Esophagus squamous epithelium (tissue), 5 donors: ENCODE measurements around the gene SYT3. TPM values are rescaled to one million over a fixed set of nuclear protein-coding genes. Genes with fewer than 3 reads are reported as not detected.

Source experiments
- DNase-seq: peaks from one replicate; lab custom pipeline; 2025; lab: John Stamatoyannopoulos, UW
- H3K27ac ChIP-seq, 4 donors: fragments of 200-600 bp; sonication (generic); one replicate each; pipeline ENCODE4 v1.5.1; 2016 to 2019; ENCODE audit warnings: mild to moderate bottlenecking in 1 of 4
- H3K27me3 ChIP-seq, 4 donors: fragments of 200-600 bp; sonication (generic); 1 replicate in 3 of 4; 2 replicates in 1 of 4; pipeline versions ENCODE4 v1.5.1 to v1.6.0; 2017 to 2021; ENCODE audit warnings: antibody characterized with exemption in 1 of 4
- H3K36me3 ChIP-seq, 3 donors: fragments of 200-600 bp; sonication (generic); one replicate each; pipeline ENCODE4 v1.5.1; 2016 to 2019
- H3K4me1 ChIP-seq, 3 donors: fragments of 200-600 bp; sonication (generic); one replicate each; pipeline ENCODE4 v1.5.1; 2017 to 2019
- H3K4me3 ChIP-seq, 4 donors: fragments of 200-600 bp; sonication (generic); 1 replicate in 3 of 4; 2 replicates in 1 of 4; pipeline ENCODE4 v1.5.1; 2016 to 2019; ENCODE audit warnings: mild to moderate bottlenecking in 2 of 4, moderate library complexity in 1 of 4
- H3K9me3 ChIP-seq, 3 donors: fragments of 200-600 bp; sonication (generic); one replicate each; pipeline ENCODE4 v1.5.1; 2016 to 2019
- POLR2A ChIP-seq, 4 donors: fragments of 450-650 bp; IDR thresholded peaks; one replicate each; pipeline ENCODE4 v1.6.1; 2017; ENCODE audit warnings: antibody characterized with exemption in 4 of 4, mild to moderate bottlenecking in 4 of 4, moderate library complexity in 3 of 4
- WGBS, 2 donors: methylation state at CpG; one replicate each; pipeline ENCODE4 v1.1.5; 2018; 5-methylcytosine and 5-hydroxymethylcytosine counted together
- intact Hi-C: fragments of 100-400 bp; cut with DNase I; formaldehyde crosslinking; loops from one replicate; pipeline ENCODE4 v1.15.0; 2022
- total RNA-seq, 4 donors: library from RNA; depleted of rRNA; stranded (reverse); fragments of >200 nt; gene quantifications; one replicate each; pipeline ENCODE4 v1.1.0, GENCODE V29; 2016
- TF ChIP-seq, protein P1 (sequence below), 6 experiments: fragments of 450-650 bp in 4 of 6; fragments of 200-600 bp in 2 of 6; sonication (generic) in 2 of 6; IDR thresholded peaks; one replicate each; pipeline ENCODE4 v1.5.1; 2016 to 2019; ENCODE audit warnings: antibody characterized with exemption in 6 of 6, mild to moderate bottlenecking in 4 of 6, moderate library complexity in 4 of 6
- donor health status: DM: yes; HTN: yes; CAD: no.

Gene SYT3
- total RNA-seq, 4 donors from 2014 or later: 0.53 to 2.2 TPM; not detected in 2

DNA sequence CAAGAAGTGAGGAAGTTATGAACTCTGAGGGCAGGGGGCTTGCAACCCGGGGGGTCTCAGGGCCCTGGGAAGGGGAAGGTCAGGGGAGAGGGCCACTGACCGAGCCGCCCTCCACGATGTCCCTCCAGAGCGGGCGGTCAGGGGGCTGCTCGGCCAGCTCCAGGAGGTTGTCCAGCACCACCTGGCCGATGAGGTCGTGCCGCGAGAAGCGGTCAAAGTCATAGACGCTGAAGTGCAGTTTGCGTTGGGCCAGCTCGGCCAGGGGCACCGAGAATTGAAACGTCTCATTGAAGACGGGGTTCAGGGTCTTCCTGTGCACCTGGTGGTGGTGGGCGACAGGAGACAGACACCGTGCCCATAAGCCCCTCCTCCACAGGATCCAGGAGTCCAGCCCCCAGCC is 10.5 kb downstream of the SYT3 start:
- no peak for DNase-seq
- H3K36me3 ChIP-seq: no peaks in the 10 kb centered on the region
- 57 to 82% methylated on average over 4 of the region's 20 CpGs for WGBS, 2 donors
- H3K27ac ChIP-seq: no peak overlapping the region
- peaks cover 0 to 11% (median 0%) of the 10 kb centered on the region in 3 donors for H3K9me3 ChIP-seq
- H3K4me1 ChIP-seq: no peaks in the 10 kb centered on the region
- peaks cover 0 to 43% (median 0%) of the 10 kb centered on the region in 4 donors for H3K27me3 ChIP-seq
- TF ChIP-seq, protein P1, sequence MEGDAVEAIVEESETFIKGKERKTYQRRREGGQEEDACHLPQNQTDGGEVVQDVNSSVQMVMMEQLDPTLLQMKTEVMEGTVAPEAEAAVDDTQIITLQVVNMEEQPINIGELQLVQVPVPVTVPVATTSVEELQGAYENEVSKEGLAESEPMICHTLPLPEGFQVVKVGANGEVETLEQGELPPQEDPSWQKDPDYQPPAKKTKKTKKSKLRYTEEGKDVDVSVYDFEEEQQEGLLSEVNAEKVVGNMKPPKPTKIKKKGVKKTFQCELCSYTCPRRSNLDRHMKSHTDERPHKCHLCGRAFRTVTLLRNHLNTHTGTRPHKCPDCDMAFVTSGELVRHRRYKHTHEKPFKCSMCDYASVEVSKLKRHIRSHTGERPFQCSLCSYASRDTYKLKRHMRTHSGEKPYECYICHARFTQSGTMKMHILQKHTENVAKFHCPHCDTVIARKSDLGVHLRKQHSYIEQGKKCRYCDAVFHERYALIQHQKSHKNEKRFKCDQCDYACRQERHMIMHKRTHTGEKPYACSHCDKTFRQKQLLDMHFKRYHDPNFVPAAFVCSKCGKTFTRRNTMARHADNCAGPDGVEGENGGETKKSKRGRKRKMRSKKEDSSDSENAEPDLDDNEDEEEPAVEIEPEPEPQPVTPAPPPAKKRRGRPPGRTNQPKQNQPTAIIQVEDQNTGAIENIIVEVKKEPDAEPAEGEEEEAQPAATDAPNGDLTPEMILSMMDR (IDR thresholded peaks at IDR 0.05): no peak
- TF ChIP-seq POLR2A (IDR thresholded peaks at IDR 0.05): no peak
- no peak overlapping the region for H3K4me3 ChIP-seq
- intact Hi-C loops: no loop called here

DNA sequence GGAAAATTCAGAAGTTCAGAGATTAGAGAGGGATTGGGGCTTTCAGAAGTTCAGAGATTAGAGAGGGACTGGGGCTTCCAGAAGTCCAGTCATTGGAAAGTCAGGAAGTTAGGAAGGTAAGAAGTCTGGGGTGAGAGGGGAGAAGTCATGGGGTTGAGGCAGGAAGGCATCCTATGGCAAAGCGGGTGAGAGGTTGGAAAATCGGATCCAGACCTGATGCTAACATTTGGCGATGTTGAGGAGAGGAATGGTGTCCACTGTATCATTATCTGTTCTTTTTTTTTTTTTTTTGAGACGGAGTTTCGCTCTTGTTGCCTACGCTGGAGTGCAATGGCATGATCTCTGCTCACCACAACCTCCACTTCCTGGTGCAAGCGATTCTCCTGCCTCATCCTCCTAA is 11.1 kb downstream of the SYT3 start:
- Histone ChIP-seq H3K9me3 (peaks cover 0 to 5% (median 0%) of the 10 kb centered on the region in 3 donors), H3K36me3 (no peaks in the 10 kb centered on the region), H3K4me1 (no peaks in the 10 kb centered on the region), H3K27ac (no peak overlapping the region), H3K27me3 (peaks cover 0 to 43% (median 0%) of the 10 kb centered on the region in 4 donors), H3K4me3 (no peak overlapping the region)
- TF ChIP-seq, protein P1 (IDR thresholded peaks at IDR 0.05): no peak
- TF ChIP-seq POLR2A (IDR thresholded peaks at IDR 0.05): no peak
- intact Hi-C loops: no loop called here
- 85 to 90% methylated on average over 5 to 7 of the region's 7 CpGs for WGBS, 2 donors
- no peak for DNase-seq

DNA sequence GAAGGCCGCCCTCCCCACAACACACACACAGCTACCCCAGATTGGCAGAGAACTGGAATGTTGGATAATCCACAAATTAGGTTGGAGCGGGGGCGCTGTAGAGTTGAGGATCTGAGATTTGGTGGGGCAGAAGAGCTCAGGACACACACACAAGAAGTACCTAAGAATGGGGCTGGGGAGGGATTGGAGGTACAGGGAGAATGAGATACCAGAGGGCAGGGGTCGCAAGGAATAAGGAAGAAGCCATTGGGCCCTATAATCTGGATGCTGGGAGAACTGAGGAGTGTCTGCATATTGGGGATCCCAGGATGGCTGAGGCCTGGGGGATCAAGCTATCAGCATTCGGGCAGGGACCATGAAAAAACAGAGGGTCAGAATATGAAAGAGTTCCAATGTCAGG is 11.5 kb downstream of the SYT3 start:
- Histone ChIP-seq H3K27me3 (peaks cover 0 to 43% (median 0%) of the 10 kb centered on the region in 4 donors), H3K4me1 (no peaks in the 10 kb centered on the region), H3K27ac (no peak overlapping the region), H3K36me3 (no peaks in the 10 kb centered on the region), H3K9me3 (peaks cover 0 to under 1% (median 0%) of the 10 kb centered on the region in 3 donors), H3K4me3 (no peak overlapping the region)
- WGBS, 2 donors: 85% methylated on average over 5 of the region's 5 CpGs
- intact Hi-C loops: no loop called here
- TF ChIP-seq, protein P1 (IDR thresholded peaks at IDR 0.05): no peak
- TF ChIP-seq POLR2A (IDR thresholded peaks at IDR 0.05): no peak
- DNase-seq: no peak

DNA sequence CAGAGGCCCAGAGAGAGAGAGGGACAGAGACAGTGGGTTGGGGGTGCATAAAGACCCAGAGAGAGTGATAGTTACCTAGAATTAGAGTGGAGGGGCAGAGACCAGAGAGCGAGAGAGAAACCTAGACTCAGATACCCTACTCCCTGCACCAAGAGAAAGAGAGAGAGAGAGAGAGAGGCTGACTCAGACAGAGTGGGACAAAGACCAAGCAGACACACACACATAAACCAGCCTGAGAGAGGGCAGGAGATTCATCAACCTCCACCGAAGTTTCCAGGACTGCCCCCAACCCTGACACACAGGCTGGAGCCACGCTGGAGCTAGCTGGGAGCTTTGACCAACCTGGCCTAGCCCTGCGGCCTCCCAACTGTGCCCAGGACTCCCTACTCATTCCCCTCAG is 12.9 kb downstream of the SYT3 start:
- intact Hi-C loops: no loop called here
- Histone ChIP-seq H3K4me3 (no peak overlapping the region), H3K9me3 (no peaks in the 10 kb centered on the region), H3K36me3 (no peaks in the 10 kb centered on the region), H3K27me3 (peaks cover 0 to 33% (median 0%) of the 10 kb centered on the region in 4 donors), H3K27ac (no peak overlapping the region), H3K4me1 (no peaks in the 10 kb centered on the region)
- TF ChIP-seq POLR2A (IDR thresholded peaks at IDR 0.05): no peak
- TF ChIP-seq, protein P1 (IDR thresholded peaks at IDR 0.05): no peak
- WGBS, 2 donors: 57 to 59% methylated on average over 4 of the region's 4 CpGs
- DNase-seq: no peak

DNA sequence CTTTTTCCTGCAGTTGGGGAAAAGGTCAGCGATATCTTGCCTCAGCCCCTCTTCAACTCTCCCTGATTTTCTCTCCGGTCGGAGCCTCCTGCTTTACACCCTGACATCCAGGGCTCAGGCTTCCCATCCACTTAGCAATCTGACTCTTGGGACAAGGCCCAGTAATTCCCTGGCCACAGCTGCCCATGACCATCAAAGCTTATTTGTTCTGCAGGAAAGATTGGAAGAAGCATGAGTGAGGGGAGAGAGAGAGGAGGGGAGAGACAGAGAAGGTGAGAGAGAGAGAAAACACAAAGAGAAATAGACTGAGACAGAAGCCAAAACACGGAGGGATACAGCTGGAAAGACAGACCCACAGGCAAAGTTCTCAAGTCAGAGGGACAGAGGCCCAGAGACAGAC is 13.7 kb downstream of the SYT3 start:
- no peak for DNase-seq
- WGBS, 2 donors: 68 to 73% methylated on average over 4 of the region's 4 CpGs
- Histone ChIP-seq H3K27ac (no peak overlapping the region), H3K36me3 (no peaks in the 10 kb centered on the region), H3K4me3 (no peak overlapping the region), H3K4me1 (no peaks in the 10 kb centered on the region), H3K27me3 (peaks cover 0 to 30% (median 0%) of the 10 kb centered on the region in 4 donors), H3K9me3 (no peaks in the 10 kb centered on the region)
- intact Hi-C loops: no loop called here
- no peak for TF ChIP-seq POLR2A (IDR thresholded peaks at IDR 0.05)
- TF ChIP-seq, protein P1 (IDR thresholded peaks at IDR 0.05): no peak
